ENCODE results near the gene CD19.
"Not testable (repeated sequence)": the region's sequence is repeated elsewhere in the genome, so short reads cannot be mapped to it uniquely, and the experiment has no call there.

The CD19 gene

DNA sequence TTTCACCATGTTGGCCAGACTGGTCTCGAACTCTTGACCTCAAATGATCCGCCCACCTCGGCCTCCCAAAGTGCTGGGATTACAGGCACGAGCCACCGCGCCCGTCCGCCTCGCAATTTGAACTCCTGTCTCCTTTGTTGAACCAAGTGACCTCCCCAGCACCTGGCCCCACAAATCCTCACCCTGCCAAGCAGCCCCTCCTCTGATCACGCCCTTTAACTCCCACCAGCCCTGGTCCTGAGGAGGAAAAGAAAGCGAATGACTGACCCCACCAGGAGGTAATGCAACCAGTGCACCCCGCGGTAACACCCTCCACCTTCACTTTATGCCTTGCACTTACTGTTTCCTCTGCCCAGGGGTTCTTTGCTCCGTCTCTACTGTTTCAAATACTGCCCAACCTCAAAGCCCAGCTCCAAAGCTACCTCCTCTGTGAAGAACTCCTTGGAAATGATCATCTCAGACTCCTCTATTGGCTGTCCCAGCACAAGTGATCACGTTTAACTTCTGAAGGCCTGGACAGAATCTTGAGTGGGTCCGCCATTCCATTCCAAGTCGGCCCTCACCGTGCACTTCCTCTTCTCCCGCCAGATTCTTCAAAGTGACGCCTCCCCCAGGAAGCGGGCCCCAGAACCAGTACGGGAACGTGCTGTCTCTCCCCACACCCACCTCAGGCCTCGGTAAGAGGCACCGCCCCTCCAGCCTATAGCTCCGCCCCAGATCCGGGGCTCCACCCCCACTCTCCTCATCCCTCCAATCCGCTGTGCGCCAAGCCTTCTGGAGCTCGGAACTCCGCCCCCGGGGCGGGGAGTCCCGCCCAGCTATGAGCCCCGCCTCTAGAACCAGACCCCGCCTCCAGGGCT, 4.4 kb downstream of the CD19 start:
- DNase-seq (ENCODE audit: low read depth, low spot score) = no peak

DNA sequence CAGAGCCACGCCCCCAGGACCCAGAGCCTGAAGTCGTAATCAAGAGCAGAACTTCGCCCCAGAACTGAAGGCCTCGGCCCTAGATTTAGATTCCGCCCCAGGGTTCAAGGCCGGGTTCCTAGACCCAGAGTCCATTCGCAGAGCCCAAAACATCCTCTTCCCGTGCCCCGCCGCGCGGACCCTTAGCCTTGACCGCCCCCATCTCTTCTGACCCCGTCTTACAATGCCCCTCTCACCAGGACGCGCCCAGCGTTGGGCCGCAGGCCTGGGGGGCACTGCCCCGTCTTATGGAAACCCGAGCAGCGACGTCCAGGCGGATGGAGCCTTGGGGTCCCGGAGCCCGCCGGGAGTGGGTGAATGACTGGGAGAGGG, 5.0 kb downstream of the CD19 start:
- no peak for DNase-seq (ENCODE audit: low read depth, low spot score)

DNA sequence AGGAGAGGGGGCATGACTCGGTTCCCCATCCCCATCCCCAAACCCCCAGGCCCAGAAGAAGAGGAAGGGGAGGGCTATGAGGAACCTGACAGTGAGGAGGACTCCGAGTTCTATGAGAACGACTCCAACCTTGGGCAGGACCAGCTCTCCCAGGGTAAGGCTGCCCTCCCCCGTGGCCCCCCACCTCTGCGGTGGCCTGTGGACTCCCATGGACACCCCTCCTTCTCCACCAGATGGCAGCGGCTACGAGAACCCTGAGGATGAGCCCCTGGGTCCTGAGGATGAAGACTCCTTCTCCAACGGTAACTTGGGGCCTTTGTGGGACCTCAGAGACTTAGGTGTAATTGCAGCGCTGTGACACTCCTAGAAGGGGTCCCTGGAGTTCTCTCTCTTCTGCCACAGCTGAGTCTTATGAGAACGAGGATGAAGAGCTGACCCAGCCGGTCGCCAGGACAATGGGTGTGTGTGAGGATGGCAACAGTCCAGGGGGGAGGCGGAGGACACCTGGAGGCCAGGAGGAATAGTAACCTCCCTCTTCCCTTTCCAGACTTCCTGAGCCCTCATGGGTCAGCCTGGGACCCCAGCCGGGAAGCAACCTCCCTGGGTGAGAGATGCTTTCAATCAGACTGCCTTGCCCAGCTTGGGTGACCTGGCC, 5.6 kb downstream of the CD19 start:
- DNase-seq (ENCODE audit: low read depth, low spot score) = no peak

DNA sequence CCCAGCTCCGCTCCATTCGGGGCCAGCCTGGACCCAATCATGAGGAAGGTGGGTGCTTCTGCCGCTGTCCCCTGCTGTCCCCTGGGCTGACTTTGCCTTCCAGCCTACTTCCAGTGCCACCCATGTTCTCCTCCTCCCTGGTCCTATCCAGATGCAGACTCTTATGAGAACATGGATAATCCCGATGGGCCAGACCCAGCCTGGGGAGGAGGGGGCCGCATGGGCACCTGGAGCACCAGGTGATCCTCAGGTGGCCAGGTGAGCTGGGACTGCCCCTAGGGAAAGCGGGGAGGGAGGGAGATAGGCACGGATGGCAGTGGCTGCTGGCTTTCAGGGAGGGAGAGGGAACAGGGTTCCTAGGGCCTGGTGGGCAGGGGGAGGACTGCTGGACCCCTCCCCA, 7.0 kb downstream of the CD19 start:
- DNase-seq (ENCODE audit: low read depth, low spot score) = no peak

DNA sequence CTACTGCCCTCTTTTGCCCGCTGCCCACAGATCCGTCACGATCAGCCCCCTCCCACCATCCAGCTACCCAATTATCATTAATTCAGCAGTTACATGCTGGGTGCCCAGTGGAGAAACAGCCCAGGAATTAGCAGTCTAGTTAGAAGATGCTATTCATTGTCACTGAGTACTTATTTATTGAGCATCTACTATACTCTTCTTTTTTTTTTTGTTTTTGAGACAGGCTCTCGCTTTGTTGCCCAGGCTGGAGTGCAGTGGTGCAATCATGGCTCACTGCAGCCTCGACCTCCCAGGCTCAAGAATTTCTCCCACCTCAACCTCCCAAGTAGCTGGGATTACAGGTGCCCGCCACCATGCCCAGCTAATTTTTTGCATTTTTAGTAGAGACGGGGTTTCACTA, 8.1 kb downstream of the CD19 start:
- not testable (repeated sequence) for DNase-seq (ENCODE audit: low read depth, low spot score)

DNA sequence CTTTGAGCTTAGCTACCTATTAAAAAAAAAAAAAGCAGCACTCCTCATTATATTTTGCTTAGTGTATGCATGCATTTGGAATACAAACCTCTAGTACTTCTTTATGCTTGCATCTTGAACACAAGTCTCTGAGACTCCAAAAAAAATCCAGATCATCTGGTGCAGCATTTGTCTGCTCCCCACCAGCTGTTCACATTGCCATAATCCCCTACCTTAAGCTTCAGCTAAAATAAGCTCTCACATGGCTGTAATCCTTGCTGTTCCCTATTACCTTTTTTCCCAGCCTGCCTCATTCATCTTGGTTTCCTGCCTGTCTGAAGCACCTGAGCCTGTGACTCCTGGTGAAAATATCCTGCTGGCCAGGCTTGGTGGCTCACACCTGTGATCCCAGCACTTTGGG, 11.5 kb downstream of the CD19 start:
- no peak for DNase-seq (ENCODE audit: low read depth, low spot score)

DNA sequence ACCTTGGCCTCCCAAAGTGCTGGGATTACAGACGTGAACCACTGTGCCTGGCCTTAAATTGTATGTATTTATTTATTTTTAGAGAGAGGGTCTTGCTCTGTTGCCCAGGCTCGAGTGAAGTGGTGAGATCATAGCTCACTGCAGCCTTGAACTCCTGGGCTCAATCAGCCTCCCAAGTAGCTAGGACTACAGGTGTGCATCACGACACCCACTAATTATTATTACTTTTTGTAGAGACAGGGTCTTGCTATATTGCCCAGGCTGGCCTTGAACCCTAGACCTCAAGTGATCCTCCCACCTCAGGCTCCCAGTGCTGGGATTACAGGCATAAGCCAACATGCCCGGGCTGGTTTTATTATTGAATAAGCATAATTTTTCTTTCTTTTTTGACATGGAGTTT, 14.9 kb downstream of the CD19 start:
- DNase-seq (ENCODE audit: low read depth, low spot score) = no peak

DNA sequence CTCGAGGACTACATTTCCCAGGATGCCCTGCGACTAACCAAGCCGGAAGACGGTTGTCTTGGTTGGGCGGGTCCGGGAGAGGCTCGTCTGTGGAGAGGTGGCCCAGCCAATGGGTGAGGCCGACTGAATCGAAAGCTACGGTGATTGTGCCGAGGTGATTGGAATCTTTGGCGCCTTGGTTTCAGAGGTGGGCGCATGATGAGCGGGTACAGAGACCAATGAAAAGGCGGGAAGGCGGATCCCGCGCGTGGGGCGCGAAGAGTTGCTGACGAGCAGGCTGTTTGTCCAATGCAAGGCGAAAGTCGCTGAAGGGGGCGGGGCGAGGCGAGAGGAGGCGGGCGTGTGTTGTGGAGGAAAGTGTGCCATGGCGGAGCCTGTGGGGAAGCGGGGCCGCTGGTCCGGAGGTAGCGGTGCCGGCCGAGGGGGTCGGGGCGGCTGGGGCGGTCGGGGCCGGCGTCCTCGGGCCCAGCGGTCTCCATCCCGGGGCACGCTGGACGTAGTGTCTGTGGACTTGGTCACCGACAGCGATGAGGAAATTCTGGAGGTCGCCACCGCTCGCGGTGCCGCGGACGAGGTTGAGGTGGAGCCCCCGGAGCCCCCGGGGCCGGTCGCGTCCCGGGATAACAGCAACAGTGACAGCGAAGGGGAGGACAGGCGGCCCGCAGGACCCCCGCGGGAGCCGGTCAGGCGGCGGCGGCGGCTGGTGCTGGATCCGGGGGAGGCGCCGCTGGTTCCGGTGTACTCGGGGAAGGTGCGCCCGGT, 19.1 kb downstream of the CD19 start, which contains the start of gene NFATC2IP:
Gene NFATC2IP, plus strand, starts transcription at position 290 of the 762 bp plus-strand sequence. Its CDS starts 75 bp downstream, at position 365.
- DNase-seq (ENCODE audit: low read depth, low spot score) = peak; percentile 100

DNA sequence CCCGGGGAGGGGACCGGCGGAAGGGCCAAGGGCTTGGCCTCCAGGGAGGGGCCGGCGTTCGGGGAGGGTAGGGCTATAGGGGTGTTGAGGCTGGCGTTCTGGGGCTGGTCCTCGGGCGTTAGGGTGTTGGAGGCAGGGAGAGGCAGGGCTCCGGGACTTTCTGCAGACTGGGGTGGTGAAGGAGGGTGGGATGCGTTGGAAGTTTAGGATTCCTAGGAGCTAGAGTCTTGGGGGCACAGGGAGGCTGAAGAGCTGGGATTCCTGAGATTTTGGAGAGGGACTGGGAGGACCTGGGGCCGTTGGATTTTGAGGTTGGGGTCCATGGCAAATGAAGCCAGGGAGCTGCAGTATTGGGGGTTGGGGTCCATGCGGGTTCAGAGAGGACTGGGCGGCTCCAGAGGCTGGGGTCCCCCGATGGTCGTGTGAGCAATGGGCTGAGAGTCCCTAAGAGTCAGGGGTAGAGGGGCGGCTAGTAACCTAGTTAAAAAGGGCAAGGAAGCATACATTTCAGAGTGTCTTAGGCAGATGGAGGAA, 19.7 kb downstream of the CD19 start:
- no peak for DNase-seq (ENCODE audit: low read depth, low spot score)

DNA sequence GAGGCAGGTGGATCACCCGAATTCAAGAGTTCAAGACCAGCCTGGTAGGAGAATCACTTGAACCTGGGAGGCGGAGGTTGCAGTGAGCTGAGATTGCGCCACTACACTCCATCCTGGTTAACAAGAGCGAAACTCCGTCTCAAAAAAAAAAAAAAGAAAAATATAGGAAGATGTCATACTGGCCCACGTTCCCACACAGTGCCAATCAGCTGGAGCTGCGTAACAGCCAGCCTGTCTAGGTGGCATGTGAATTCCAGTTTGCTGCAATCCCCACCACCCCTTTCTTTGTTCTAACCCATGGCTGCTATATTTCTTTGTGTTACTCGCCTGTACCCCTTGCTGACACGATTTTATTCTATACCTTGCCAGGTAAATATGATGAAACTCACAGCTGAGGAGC, 26.4 kb downstream of the CD19 start:
- no peak for DNase-seq (ENCODE audit: low read depth, low spot score)

DNA sequence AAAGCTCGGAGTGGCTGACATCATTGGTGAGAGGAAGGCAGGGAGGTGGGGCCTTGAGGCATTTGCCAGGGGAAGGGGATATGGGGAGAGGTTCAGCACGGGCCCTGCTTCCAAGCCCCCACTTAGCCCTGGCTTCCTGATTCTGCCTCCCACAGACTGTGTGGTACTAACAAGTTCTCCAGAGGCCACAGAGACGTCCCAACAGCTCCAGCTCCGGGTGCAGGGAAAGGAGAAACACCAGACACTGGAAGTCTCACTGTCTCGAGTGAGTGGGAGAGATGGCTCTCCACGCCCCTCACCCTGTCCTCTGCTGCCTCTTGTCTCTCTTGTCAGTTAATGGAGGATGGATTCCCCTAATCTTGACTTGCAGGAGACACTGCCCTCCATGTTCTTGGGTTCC, 27.1 kb downstream of the CD19 start:
- no peak for DNase-seq (ENCODE audit: low read depth, low spot score)

DNA sequence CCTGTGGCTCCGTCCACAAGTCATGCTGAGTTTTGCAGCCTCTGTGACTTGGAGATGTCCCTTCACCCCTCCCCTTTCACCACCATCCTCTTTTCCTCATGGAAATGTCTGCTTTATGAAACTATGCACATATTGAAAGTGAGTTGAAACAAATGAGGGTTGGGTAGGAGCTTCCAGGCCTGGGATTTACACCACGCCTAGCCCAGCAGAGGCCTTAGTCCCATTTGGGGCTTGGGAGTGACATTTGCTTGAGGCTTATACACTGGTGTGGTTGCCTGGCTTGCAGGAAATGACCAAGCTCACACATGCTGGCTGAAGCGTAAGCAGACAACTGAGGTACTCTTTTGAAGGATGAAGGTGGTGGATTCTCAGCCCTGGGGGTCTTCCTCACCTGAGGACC, 32.3 kb downstream of the CD19 start:
- no peak for DNase-seq (ENCODE audit: low read depth, low spot score)

DNA sequence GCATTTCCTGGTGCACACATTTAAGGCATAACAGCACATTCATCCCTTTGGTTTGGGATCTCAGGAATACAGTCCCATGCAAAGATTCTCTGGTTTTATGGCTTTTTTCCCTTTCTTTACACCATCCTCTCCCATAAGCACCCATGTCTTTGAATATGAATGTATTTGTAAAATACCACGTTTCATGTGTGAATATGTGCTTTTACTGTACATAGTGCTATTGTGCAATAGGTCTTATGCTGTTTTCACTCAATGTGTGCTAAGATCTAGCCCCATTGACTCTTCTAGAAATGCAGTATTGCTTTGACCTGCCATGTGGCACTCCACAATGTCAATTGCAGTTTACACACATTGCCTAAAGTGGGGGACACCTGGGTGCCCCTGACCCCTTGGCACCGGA, 32.7 kb downstream of the CD19 start:
- DNase-seq (ENCODE audit: low read depth, low spot score) = no peak

DNA sequence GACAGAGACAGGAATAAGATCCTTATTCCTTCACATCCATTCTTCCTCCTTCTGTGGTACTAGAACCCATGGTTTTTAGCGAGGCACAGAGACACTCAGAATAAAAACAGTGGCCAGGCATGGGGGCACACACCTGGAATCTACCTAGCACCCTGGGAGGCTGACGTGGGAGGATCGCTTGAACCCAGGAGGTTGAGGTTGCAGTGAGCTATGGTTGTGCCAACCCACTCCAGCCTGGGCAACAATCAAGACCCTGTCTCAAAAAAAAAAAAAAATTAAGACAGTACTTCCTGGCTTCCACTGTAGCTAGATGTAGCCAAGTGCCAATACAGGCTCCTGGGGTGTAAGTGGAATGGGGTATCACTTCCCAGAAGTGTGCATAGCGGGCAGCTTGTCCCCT, 35.4 kb downstream of the CD19 start:
- no peak for DNase-seq (ENCODE audit: low read depth, low spot score)

DNA sequence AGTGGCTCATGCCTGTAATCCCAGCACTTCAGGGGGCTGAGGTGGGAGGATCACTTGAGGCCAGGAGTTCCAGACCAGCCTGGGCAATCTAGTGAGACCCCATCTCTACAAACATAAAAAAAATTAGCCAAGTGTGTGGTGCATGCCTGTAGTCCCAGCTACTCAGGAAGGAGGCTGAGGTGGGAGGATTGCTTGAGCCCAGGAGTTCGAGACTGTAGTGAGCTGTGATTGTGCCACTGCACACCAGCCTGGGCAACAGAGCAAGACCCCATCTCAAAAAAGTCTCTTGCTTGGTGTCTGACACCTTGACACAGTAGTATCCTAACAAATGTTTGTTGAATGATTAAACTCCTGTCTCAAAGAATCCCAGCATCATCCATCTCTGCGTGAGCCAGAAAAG, 37.9 kb downstream of the CD19 start:
- DNase-seq (ENCODE audit: low read depth, low spot score) = not testable (repeated sequence)

DNA sequence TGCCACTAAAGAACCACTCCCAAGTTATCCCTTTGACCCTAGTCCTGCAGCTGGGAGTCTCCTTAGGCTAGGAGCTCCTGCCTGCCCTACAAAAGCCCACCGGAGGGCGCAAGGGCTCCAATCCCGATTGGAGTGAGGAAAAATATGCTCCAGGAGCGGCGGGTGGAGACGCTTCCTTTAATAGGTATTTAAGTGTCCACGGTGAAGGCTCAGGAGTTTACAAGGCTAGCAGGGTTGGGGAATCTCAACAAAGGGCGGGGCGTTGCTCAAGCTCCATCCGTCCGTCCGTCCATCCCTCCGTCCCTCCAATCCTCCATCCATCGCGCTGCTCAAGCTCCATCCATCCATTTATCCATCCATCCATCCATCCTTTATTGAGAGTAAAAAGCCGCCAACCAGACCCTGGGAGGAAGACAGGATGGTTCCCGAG, 42.3 kb downstream of the CD19 start:
- no peak for DNase-seq (ENCODE audit: low read depth, low spot score)

DNA sequence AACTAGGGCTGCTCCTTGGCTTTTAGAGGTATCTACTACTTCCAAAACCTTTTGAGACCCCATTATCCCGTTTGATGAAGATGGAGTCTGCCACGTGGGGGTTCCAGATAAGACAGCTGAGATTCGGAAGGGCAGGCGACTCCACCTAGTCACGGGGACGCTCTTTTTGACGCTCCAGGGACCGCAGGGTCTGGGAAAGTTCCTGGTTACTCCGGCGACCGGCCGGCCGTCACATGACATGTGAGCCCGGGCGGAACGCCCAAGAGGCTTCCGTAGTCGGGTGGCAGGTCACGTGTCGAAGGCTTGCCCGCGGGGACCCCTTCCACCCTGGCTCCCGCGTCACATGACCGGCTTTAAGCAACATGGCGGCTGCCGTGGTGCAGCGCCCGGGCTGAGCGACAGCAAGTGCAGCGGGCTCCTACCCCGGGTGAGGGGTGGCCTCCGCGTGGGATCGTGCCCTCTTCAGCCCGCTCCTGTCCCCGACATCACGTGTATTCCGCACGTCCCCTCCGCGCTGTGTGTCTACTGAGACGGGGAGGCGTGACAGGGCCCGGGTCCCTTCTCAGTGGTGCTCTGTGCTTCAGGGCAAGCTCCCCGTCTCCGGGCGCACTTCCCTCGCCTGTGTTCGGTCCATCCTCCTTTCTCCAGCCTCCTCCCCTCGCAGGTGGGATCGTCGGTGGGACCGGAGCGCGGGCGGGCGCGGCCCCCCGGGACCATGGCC, 42.8 kb downstream of the CD19 start, which contains the start of gene SPNS1:
Gene SPNS1, plus strand, starts transcription at position 342 of the 721 bp plus-strand sequence. Its CDS starts 374 bp downstream, at position 716.
- DNase-seq (ENCODE audit: low read depth, low spot score) = peak; percentile 93

DNA sequence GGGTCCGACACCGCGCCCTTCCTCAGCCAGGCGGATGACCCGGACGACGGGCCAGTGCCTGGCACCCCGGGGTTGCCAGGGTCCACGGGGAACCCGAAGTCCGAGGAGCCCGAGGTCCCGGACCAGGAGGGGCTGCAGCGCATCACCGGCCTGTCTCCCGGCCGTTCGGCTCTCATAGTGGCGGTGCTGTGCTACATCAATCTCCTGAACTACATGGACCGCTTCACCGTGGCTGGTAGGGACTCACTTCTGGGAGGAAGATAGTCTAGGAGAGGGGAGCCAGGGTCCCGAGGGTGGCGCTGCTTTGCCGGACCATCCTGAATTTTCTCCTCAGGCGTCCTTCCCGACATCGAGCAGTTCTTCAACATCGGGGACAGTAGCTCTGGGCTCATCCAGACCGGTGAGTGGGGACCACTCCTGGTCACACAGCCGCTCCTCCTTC, 43.4 kb downstream of the CD19 start:
- DNase-seq (ENCODE audit: low read depth, low spot score) = no peak

DNA sequence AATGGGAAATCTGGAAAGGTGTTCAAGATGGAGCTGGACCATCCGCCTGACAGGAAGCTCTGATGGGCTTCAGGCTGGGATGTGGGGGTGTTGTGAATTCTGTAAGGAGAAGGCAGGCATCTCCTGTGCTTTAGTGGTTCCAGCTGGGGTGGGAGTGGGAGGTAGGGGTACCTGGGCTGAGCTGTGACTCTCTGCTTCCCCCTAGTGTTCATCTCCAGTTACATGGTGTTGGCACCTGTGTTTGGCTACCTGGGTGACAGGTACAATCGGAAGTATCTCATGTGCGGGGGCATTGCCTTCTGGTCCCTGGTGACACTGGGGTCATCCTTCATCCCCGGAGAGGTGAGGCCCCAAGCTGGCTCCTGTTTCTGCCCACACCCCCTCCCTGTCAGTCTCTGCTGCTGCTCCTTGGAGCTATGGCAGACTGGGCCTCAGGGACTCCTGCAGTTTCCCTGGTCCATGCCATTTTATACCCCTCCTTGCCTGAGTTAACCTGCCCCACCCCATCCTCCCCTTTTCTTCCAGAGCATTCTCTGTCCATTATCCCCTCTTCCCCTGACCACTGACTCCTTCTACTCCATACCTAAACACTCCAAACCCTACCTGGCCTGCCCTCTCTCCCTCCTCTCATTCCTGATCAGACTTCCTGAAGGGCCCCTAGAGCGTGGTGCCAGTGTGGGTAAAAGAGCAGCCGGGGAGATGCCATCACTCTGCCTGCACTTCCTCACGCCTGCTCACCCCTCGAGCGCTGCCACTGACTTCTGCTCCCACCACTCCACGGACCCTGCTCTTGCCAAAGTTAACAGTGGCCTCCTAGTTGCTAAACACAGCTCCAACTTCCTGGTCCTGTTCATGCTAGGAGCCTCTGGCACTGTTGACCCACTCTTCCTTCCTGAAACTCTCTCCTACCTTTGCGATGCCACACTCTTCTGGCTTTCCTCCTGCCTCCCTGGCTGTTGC, 46.2 kb downstream of the CD19 start:
- no peak for DNase-seq (ENCODE audit: low read depth, low spot score)

DNA sequence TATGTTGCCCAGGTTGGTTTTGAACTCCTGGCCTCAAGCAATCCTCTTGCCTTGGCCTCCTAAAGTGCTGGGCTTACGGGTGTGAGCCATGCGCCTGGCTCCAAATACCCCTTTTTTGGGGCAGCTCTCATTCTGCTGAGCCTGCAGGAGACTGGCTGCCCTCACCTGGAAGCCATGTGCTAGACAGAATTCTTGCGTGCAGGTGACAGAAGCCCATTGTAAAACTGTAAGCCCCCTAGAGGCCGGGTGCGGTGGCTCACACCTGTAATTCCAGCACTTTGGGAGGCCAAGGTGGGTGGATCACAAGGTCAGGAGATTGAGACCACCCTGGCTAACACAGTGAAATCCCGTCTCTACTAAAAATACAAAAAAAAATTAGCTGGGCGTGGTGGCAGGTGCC, 48.6 kb downstream of the CD19 start:
- not testable (repeated sequence) for DNase-seq (ENCODE audit: low read depth, low spot score)

All from brain pericyte (primary cell).